HCT116 (cell line): ENCODE measurements around the gene PRRT1B. TPM values are rescaled to one million over a fixed set of nuclear protein-coding genes. Genes with fewer than 3 reads are reported as not detected.

Experiments used
- ATAC-seq: fragments of 200-7000 bp; cut with Tn5 transposase; 2 replicates; pipeline ENCODE4 v1.9.1; 2020; ENCODE audit warnings: mild to moderate bottlenecking, moderate library complexity
- BruUV-seq: library from RNA; stranded (reverse); fragments of 400-500 nt; replicated peaks from 2 replicates; lab custom pipeline; 2021; lab: Mats Ljungman, UMichigan
- CTCF ChIA-PET: fragments of 300-600 bp; sonication (Branson Sonifier 250); formaldehyde crosslinking; loops from one replicate; lab custom pipeline; 2021; ENCODE audit warnings: antibody characterized with exemption; lab: Charles Lee
- POLR2A ChIA-PET: fragments of 300-600, 350-600 bp; sonication (Branson Sonifier 250); formaldehyde crosslinking; loops from one replicate; lab custom pipeline; 2021; ENCODE audit warnings: antibody characterized with exemption; lab: Charles Lee
- RAD21 ChIA-PET, 2 experiments: fragments of 300-600 bp; sonication (Branson Sonifier 250); formaldehyde crosslinking; loops; one replicate each; lab custom pipeline; 2023; ENCODE audit warnings: low total read pairs in 2 of 2; ENCODE audit not compliant: uncharacterized antibody in 2 of 2, unreplicated experiment in 2 of 2, low non-redundant PET in 1 of 2; lab: Charles Lee
- DNase-seq: peaks from one replicate; pipeline ENCODE4 v3.0.0-alpha.2; 2010; ENCODE audit warnings: low read depth, low spot score
- H2AFZ ChIP-seq: fragments of 200-600 bp; shearing (Covaris generic), sonication (generic); 2 replicates; pipeline ENCODE4 v1.6.1; 2017; ENCODE audit warnings: low read depth, mixed run types, mixed read lengths, antibody characterized with exemption, low read length; ENCODE audit not compliant: poor library complexity, severe bottlenecking
- H3K27ac ChIP-seq: 2 replicates; pipeline ENCODE4 v1.5.1; 2012; ENCODE audit warnings: low read depth, low read length
- H3K27me3 ChIP-seq: fragments of 200-600 bp; sonication (generic); 2 replicates; pipeline ENCODE4 v1.6.1; 2016; ENCODE audit warnings: mixed run types, low read length, mixed read lengths; ENCODE audit not compliant: insufficient read depth
- H3K36me3 ChIP-seq, 2 experiments: fragments of 200-500 bp in 1 of 2; fragments of 200-600 bp in 1 of 2; sonication (Bioruptor generic) in 1 of 2; sonication (generic) in 1 of 2; 2 replicates each; pipeline versions ENCODE4 v1.5.1 to v1.6.1; 2014 to 2016; ENCODE audit warnings: low read length in 2 of 2, inconsistent platforms in 1 of 2, mixed read lengths in 1 of 2, mixed run types in 1 of 2; ENCODE audit not compliant: insufficient read depth in 2 of 2, control insufficient read depth in 1 of 2
- H3K4me1 ChIP-seq, 2 experiments: fragments of 200-600 bp in 1 of 2; sonication (generic) in 1 of 2; 2 replicates each; pipeline versions ENCODE4 v1.5.1 to v1.6.1; 2012 to 2017; ENCODE audit warnings: low read length in 2 of 2, inconsistent platforms in 1 of 2, mild to moderate bottlenecking in 1 of 2, mixed read lengths in 1 of 2, mixed run types in 1 of 2, moderate library complexity in 1 of 2; ENCODE audit not compliant: insufficient read depth in 2 of 2, control insufficient read depth in 1 of 2
- H3K4me2 ChIP-seq: fragments of 200-600 bp; sonication (generic); 2 replicates; pipeline ENCODE4 v1.6.1; 2017; ENCODE audit warnings: mixed run types, low read length, mixed read lengths
- H3K4me3 ChIP-seq, 2 experiments: fragments of 200-600 bp in 1 of 2; sonication (generic) in 1 of 2; replicated peaks in 1 of 2; 2 replicates each; pipeline ENCODE4 v1.5.1; 2011 to 2016; ENCODE audit warnings: low read length in 2 of 2, control low read depth in 1 of 2, low read depth in 1 of 2, mild to moderate bottlenecking in 1 of 2, mixed read lengths in 1 of 2, mixed run types in 1 of 2
- H3K79me2 ChIP-seq: fragments of 200-600 bp; sonication (generic); 2 replicates; pipeline ENCODE4 v1.6.1; 2017; ENCODE audit warnings: mild to moderate bottlenecking, mixed run types, low read length, moderate library complexity, mixed read lengths; ENCODE audit not compliant: insufficient read depth
- H3K9ac ChIP-seq: fragments of 200-600 bp; sonication (generic); 2 replicates; pipeline ENCODE4 v1.6.1; 2016; ENCODE audit warnings: low read length, mixed read lengths
- H3K9me2 ChIP-seq: fragments of 200-600 bp; sonication (generic), shearing (Covaris generic); 2 replicates; pipeline ENCODE4 v1.6.1; 2017; ENCODE audit warnings: mixed run types, mild to moderate bottlenecking, moderate library complexity; ENCODE audit not compliant: insufficient read depth
- H3K9me3 ChIP-seq, 2 experiments: fragments of 200-500 bp in 1 of 2; fragments of 200-600 bp in 1 of 2; sonication (Bioruptor generic) in 1 of 2; sonication (generic) in 1 of 2; 2 replicates each; pipeline ENCODE4 v1.6.1; 2014 to 2017; ENCODE audit warnings: low read length in 2 of 2, mixed read lengths in 2 of 2, inconsistent platforms in 1 of 2, low read depth in 1 of 2, mild to moderate bottlenecking in 1 of 2, mixed run types in 1 of 2, moderate library complexity in 1 of 2; ENCODE audit not compliant: control insufficient read depth in 1 of 2, insufficient read depth in 1 of 2
- H4K20me1 ChIP-seq: fragments of 200-600 bp; sonication (generic), shearing (Covaris generic); 2 replicates; pipeline ENCODE4 v1.6.1; 2017; ENCODE audit warnings: mixed run types, mild to moderate bottlenecking, moderate library complexity; ENCODE audit not compliant: insufficient read depth
- CBX3 ChIP-seq: IDR thresholded peaks from 2 replicates; pipeline ENCODE4 v1.6.1; 2012; ENCODE audit warnings: low read depth
- EGR1 ChIP-seq: IDR thresholded peaks from 2 replicates; pipeline ENCODE4 v1.6.1; 2012; ENCODE audit warnings: low read depth
- ELF1 ChIP-seq: IDR thresholded peaks from 2 replicates; pipeline ENCODE4 v1.6.1; 2012; ENCODE audit warnings: low read depth, borderline replicate concordance
- EZH2phosphoT487 ChIP-seq: fragments of 200-600 bp; IDR thresholded peaks from 2 replicates; pipeline ENCODE4 v1.6.1; 2018; ENCODE audit warnings: antibody characterized with exemption, borderline replicate concordance
- FOSL1 ChIP-seq: IDR thresholded peaks from 2 replicates; pipeline ENCODE4 v1.6.1; 2012; ENCODE audit warnings: low read depth
- POLR2A ChIP-seq: IDR thresholded peaks from 2 replicates; pipeline ENCODE4 v1.7.0; 2011; ENCODE audit warnings: borderline replicate concordance; ENCODE audit not compliant: insufficient read depth, insufficient read length; ENCODE audit errors: extremely low read depth
- SIN3A ChIP-seq: IDR thresholded peaks from 2 replicates; pipeline ENCODE4 v1.6.1; 2012; ENCODE audit warnings: low read depth
- SRF ChIP-seq: IDR thresholded peaks from 2 replicates; pipeline ENCODE4 v1.6.1; 2012; ENCODE audit warnings: low read depth
- ZNF274 ChIP-seq: fragments of 200-500 bp; sonication (Bioruptor generic); IDR thresholded peaks from 2 replicates; pipeline ENCODE4 v1.6.1; 2014; ENCODE audit warnings: mild to moderate bottlenecking, low read depth, low read length, inconsistent platforms
- intact Hi-C: fragments of 100-400 bp; cut with micrococcal nuclease; formaldehyde crosslinking; loops from 2 replicates; pipeline ENCODE4 v1.10.0; 2022
- total RNA-seq: library from RNA; stranded (reverse); gene quantifications from one replicate; pipeline ENCODE4 v1.2.1, GENCODE V29; 2021; ENCODE audit not compliant: unreplicated experiment
- TF ChIP-seq, protein P1 (sequence below): IDR thresholded peaks from 2 replicates; pipeline ENCODE4 v1.6.1; 2012
- TF ChIP-seq, protein P2 (sequence below), 3 experiments: fragments of 200-600 bp in 1 of 3; sonication (generic) in 1 of 3; IDR thresholded peaks in 2 of 3; conservative IDR thresholded peaks in 1 of 3; 2 replicates each; pipeline ENCODE4 v1.5.1; 2012 to 2017; ENCODE audit warnings: low read depth in 2 of 3, low read length in 2 of 3, antibody characterized with exemption in 1 of 3, borderline replicate concordance in 1 of 3, control low read depth in 1 of 3, mild to moderate bottlenecking in 1 of 3, mixed read lengths in 1 of 3, mixed run types in 1 of 3, moderate library complexity in 1 of 3; ENCODE audit not compliant: insufficient read depth in 1 of 3

PRRT1B gene
- total RNA-seq, 1 experiment from 2014 or later: not detected

DNA sequence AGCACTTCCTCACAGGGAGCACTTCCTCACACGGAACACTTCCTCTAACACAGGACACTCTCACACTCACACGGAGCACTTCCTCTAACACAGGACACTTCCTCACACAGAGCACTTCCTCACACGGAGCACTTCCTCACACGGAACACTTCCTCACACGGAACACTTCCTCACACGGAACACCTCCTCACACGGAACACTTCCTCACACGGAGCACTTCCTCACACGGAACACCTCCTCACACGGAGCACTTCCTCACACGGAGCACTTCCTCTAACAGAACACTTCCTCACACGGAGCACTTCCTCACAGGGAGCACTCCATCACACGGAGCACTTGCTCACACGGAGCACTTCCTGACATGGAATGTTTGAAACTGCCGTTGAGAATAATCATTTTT lies 29.2 kb upstream of the PRRT1B start:
- Histone ChIP-seq H2AFZ (no peak overlapping the region), H3K9me3 (no peaks in the 10 kb centered on the region), H3K4me2 (no peak overlapping the region), H3K36me3 (peaks cover 18 to 42% of the 10 kb centered on the region in 2 experiments), H4K20me1 (no peaks in the 10 kb centered on the region), H3K27ac (no peak overlapping the region), H3K79me2 (no peaks in the 10 kb centered on the region), H3K27me3 (no peaks in the 10 kb centered on the region), H3K4me1 (no peaks in the 10 kb centered on the region), H3K4me3 (no peak overlapping the region)
- DNase-seq: no peak
- BruUV-seq: no TSS peak
- ChIA-PET CTCF (no interaction called here), POLR2A (no interaction called here), RAD21 (no interaction called here)
- no peak for ATAC-seq
- intact Hi-C loops: no loop called here
- TF ChIP-seq ELF1 (no peak), EGR1 (no peak), SRF (no peak), POLR2A (no peak), ZNF274 (no peak), CBX3 (no peak), SIN3A (no peak), FOSL1 (no peak), EZH2phosphoT487 (no peak)
- TF ChIP-seq, protein P1, sequence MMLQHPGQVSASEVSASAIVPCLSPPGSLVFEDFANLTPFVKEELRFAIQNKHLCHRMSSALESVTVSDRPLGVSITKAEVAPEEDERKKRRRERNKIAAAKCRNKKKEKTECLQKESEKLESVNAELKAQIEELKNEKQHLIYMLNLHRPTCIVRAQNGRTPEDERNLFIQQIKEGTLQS: no peak
- TF ChIP-seq, protein P2, sequence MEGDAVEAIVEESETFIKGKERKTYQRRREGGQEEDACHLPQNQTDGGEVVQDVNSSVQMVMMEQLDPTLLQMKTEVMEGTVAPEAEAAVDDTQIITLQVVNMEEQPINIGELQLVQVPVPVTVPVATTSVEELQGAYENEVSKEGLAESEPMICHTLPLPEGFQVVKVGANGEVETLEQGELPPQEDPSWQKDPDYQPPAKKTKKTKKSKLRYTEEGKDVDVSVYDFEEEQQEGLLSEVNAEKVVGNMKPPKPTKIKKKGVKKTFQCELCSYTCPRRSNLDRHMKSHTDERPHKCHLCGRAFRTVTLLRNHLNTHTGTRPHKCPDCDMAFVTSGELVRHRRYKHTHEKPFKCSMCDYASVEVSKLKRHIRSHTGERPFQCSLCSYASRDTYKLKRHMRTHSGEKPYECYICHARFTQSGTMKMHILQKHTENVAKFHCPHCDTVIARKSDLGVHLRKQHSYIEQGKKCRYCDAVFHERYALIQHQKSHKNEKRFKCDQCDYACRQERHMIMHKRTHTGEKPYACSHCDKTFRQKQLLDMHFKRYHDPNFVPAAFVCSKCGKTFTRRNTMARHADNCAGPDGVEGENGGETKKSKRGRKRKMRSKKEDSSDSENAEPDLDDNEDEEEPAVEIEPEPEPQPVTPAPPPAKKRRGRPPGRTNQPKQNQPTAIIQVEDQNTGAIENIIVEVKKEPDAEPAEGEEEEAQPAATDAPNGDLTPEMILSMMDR (IDR thresholded peaks at IDR 0.05 in 2 of 3, conservative IDR thresholded peaks at IDR 0.05 in 1 of 3; ENCODE audit: borderline replicate concordance in 1 of 3, insufficient read depth in 1 of 3, low read depth in 2 of 3, low read length in 2 of 3): no peak
- TF ChIP-seq, all 23 proteins: peak for 0
- Histone ChIP-seq H3K9me2 (no peaks in the 10 kb centered on the region), H3K9ac (no peak overlapping the region)
